ENCODE measurements around the gene ATF7IP. TPM values are rescaled to one million over a fixed set of nuclear protein-coding genes. Genes with fewer than 3 reads are reported as not detected.

Gene ATF7IP
- polyA plus RNA-seq, 4 donors, result 46.6 to 56.2 (median 53.8) TPM

DNA sequence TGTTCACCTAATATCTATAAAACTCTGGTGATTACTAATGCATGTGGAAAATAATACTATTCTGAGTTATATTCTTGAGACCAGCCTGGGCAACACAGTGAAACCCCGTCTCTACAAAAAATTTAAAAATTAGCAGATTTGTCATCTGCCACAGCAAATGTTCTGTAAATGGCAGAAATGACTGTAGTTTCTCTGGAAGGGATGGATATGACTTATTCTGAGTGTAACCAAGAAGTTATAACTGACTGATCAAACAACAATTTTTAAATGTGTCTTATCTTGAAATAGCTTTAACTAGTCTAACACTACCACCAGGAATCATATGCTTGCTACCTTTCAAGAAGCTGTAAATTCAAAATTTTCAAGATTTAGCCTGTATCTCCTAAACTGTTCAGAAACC is 113.5 kb downstream of the ATF7IP start:
- no peak for DNase-seq (ENCODE audit: low read depth in 4 of 4, low spot score in 2 of 4)

DNA sequence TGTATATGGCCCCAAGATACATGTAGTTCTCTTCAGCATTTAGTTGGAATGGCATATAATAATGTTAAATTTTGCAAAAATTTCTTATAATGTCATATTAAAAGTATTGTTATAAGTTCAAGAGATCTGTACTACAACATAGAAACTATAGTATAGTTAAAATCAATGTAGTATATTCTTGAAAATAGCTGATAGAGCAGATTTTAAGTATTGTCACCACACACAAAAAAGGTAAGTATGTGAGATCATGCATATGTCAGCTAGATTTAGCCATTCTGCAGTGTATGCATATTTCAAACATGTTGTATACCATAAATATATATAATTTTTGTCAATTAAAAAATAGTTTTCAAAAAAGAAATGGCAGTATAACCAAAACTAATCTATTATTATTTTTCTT is 115.7 kb downstream of the ATF7IP start:
- DNase-seq (ENCODE audit: low read depth in 4 of 4, low spot score in 2 of 4), result no peak

DNA sequence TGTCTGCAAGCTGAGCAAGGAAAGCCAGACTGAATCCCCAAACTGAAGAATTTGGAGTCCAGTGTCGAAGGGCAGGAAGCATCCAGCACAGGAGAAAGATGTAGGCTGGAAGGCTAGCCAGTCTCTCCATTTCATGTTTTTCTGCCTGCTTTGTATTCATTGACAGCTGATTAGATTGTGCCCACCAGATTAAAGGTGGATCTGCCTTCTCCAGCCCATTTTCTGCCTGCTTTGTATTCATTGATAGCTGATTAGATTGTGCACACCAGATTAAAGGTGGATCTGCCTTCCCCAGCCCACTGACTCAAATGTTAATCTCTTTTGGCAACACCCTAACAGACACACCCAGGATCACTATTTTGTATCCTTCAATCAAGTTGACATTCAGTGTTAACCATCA is 116.9 kb downstream of the ATF7IP start:
- DNase-seq (ENCODE audit: low read depth in 4 of 4, low spot score in 2 of 4), result no peak

DNA sequence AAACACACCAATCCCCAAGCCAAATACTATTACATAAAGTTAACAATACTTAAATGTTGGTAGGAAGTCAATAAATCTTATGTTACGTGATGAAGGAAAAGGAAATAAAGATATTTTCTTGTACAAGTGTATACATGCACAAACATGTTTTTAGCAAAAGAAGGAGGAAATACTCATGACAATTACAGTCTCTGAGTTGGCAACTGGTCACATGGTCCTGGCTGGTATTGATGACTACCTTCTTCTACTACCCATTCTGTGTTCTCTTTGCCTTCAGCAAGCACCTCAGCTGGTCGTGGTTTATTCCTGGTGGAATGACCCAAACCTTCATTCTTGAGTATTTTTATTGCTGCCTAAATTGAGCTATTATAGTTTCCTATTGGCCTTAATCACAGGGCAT is 117.4 kb downstream of the ATF7IP start:
- no peak for DNase-seq (ENCODE audit: low read depth in 4 of 4, low spot score in 2 of 4)

DNA sequence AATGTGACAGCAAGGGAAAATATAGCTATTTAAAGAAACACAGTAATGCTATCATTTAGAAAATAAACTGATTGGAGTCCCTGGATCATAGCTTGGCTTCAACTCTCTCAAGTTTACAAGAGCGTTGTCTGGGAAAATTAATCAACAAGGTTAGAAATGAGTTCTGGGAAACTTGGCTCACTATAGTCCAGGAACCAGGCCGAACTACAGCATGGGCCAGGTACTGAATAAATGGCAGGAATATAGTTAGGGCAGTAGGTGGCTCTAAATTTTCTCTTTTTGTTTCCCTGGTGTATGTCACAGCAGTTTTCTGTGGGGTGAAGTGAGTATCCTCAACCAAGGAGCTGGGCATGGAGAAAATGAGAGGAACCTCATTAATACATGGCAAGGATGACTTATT is 129.8 kb downstream of the ATF7IP start:
- no peak for DNase-seq (ENCODE audit: low read depth in 4 of 4, low spot score in 2 of 4)

DNA sequence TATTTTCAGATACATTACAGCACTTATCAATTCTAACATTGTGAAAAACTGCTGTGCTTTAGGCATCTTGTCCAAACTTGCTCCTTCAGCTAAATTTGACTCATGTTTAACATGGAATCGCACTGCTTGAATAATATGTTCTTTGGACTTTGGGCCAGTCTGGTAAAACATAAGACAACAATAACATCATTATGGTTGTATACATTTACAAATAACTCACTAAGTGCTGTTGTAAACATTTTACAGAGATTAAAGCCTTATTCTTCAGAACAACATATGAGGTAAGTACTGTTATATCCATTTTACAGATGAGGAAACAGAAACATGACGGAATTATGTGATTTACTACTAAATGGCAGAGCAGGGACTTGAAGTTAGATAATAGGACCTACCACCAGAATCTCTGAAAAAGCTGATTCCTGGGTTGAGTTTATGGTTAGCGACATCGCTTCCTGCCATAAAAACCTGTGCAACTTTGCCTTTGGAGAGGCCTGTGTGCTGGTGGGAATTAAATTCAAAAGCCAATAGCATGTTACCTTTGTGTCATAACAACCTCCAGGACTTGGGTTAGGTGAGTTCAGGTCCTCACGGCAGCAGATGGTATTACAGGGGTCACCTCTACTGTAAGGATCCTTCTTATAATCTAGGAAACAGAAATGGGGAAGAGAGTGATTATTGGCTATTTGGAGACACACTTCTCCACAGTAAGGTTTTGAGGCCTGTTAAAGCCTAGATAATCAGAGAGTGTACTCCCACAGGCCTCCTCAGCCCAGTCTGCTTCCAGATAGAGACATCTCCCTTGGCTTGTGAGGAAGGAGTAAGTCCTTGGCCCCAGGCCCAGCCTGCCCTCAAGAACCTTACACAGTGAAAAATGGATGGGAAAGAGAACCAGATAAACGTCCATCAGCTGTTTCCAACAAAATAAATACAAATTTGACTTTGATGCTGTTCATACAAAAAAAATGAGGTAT is 140.4 kb downstream of the ATF7IP start:
- DNase-seq (ENCODE audit: low read depth in 4 of 4, low spot score in 2 of 4), result no peak

DNA sequence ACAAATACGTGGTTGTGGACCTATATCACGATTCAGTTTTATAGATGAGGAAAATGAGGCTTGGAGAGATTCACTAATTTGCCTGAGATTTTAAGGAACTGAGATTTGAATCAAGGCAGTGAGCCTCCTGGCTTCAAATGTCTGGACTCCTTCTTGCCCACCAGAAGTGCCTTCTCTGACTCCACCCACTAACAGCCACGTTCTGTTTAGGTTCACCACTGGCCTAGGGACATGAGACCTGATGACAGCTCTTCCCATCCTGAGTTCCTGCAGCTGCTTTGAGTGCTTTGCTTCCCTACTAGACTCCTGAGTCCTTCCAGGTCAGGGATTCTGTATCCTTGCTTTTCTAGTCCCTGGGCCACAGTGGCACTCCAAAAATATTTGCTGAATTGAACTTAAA is 145.1 kb downstream of the ATF7IP start:
- no peak for DNase-seq (ENCODE audit: low read depth in 4 of 4, low spot score in 2 of 4)

DNA sequence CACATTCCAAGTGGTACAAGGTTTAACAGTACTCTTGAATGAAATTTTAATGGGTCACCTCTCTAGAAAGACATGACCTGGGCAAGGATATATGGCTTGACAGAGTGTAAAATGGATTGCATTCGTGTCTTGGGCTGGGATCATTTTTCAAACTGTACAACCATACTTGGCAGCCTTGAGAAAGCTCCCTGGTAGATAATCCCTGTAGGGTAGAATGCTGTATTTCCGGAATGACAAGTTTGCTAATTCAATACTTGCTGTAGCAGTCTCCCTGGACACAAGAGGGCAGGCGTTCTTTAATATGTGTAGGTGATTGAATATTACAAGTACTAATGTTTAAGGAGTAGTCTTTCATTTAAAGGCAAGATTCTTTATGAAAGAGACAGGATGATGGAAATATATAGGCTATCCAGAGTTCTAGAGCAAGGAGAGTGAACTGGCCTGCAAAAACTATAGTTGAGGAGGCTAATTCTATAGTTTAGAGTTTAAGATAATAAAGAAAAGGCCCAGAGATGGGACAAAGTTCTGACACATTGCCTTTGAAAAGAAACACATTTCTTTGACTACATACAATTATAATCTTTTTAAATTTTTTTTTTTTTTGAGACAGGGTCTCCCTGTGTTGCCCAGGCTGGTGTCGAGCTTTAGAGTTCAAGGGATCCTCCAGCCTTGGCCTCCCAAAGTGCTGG is 148.8 kb downstream of the ATF7IP start:
- DNase-seq (ENCODE audit: low read depth in 4 of 4, low spot score in 2 of 4), result peak; percentile 19 to 73 (median 48)

DNA sequence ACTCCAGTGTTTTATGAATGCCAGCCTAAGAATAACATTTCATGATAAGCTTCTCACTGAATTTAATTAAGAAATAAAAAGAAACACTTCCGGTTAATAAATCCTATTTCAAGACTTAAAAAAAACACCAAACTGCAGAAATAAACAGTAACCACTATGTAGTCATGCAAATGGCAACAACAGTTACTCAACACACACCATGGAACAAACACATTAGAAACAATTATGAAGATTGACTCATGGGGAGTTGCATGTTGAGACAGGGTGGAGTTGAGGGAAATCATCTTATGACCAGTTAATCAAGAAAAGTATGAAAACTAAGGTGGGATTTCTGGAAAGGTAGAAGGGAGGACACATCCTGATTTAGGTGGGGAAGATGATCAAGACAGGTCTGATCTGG is 149.5 kb downstream of the ATF7IP start:
- no peak for DNase-seq (ENCODE audit: low read depth in 4 of 4, low spot score in 2 of 4)

DNA sequence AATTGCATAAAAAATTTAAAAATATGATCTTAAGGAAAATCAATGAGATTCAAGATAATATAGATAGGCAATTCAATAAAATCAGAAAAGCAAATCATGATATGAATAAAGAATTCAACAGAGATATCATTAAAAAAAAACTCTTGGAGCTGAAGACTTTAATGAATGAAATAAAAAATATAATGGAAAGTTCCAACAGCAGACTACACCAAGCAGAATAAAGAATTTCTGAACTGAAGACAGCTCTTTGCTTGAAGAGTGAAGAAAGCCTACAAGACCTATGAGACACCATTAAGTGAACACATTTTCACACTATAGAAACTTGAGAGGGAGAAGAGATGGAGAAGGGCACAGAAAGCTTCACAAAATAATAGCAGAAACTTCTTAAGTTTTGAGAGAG is 156.3 kb downstream of the ATF7IP start:
- DNase-seq (ENCODE audit: low read depth in 4 of 4, low spot score in 2 of 4), result no peak

DNA sequence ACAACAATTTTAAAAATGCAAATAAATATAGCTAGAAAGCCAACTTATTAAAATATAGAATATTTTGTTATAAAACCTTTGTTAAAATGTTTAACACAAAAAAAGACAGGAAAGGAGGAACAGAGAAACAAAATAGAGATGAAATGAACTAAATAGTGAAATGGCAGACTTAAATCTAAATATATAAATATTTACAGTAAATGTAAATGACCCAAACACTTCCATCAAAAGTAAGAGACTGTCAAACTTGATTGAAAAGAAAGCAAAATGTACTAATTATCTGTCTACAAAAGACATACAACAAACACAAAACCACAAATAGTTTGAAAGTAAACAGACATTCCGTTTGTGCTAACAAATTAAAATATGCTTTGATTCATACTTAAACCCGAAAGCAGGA is 160.5 kb downstream of the ATF7IP start:
- DNase-seq (ENCODE audit: low read depth in 4 of 4, low spot score in 2 of 4), result no peak

DNA sequence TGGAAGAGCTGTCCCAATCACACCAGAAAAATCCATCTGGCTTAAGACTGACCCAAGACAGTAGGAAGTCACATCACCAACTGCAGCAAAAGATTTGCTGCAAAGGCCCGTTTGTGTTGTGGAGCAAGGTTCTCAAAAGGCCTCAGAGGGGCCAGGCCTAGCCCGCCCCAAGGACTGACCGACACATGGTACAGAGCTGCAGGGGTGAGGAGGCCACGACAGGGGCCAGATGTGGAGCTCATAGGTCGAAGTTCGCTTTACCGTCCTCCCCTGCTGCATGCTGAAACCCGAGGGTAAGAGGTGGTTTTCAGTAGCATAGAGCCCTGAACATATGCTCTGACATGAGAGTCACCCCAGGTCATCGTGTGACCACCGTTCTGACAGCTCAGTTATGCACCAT is 166.7 kb downstream of the ATF7IP start:
- DNase-seq (ENCODE audit: low read depth in 4 of 4, low spot score in 2 of 4), result no peak

DNA sequence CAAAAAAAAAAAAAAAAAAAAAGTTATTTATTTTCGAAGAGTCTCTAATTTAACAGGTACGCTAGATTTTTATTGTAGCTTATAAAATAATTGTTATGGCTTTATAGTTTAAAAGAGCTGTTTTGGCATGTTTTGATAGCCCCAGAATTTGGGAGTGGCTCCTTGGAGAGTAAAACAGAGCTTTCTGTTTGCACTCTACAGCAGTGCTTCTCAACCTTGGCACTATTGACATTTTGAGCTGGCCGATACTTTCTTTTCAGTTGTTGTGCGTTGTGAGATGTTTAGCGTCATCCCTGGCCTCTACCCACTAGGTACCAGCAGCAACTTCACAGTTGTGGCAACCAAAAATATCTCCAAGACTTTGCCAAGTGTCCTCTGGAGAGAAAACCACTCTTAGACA is 171.6 kb downstream of the ATF7IP start:
- DNase-seq (ENCODE audit: low read depth in 4 of 4, low spot score in 2 of 4), result no peak

DNA sequence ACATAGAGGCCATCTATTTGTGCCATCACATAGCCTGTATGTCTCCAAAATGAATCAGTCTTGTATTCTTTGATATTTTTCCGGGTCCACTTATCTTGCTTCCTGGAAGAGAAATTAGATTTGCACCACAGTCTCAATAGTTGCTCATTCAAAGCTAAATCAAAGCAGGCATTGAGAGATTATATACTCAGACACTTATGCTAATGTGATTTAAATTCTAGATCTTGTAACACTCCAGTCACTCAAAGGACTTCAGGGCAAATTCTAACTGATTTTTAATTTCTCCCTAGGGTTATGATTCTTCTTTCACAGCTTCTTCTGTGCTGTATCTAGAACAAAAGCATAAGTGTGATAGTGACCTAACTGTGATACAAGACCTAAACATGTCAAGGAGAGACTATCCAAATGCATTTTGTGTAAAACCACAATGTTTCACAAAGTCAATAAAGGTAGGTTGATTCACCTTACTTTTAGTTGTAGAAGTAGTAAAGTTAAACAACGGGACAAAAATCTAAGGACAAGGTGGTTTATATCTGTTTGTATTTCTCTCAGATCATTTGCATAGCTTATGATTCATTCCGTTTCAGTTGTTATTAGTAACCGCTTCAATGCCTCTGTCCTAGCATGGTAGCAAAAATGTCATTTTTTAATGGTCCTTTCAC is 175.4 kb downstream of the ATF7IP start:
- no peak for DNase-seq (ENCODE audit: low read depth in 4 of 4, low spot score in 2 of 4)

DNA sequence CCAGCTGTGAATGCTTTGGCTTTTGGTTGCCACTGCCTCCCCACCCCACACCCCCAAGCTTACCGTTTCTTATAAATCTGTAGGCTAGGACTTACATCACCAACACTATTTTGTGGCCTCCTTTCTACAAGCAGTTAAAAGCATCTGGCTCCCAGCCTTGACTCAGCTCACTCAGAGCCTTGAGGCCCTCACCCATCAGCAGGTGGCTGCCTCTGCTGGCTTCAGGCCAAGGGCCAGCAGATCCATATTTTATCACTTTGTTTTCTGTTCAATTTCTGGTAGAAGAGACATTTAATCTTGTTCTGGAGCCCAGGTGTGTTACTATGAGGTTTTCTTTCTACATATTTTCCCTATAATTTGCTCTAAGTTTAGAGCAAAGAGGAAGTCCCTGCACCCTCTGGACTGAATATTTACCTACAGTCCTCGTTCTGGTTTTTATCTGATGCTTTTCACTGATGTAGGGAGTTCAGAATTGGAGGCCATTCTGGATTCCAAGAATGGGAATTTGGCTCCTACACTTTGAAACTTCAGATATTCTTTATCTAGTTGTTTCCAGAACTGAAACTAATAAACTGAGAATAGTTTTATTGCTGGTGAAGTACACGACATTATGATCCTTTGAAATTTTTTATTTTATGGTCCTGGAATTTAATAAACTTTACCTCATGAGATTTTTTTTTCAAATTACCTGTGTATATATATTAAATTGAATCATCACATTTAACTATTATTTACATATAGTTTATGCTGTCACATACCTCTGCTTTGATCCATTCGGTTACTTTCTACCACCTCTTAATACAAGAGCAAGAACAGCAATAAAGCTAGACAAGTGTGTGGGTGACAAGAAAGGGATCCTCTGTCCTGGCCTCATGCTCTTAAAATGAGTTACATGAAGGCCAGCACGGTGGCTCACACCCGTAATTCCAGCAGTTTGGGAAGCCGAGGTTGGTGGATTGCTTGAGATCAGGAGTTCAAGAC is 180.0 kb downstream of the ATF7IP start:
- DNase-seq (ENCODE audit: low read depth in 4 of 4, low spot score in 2 of 4), result no peak

DNA sequence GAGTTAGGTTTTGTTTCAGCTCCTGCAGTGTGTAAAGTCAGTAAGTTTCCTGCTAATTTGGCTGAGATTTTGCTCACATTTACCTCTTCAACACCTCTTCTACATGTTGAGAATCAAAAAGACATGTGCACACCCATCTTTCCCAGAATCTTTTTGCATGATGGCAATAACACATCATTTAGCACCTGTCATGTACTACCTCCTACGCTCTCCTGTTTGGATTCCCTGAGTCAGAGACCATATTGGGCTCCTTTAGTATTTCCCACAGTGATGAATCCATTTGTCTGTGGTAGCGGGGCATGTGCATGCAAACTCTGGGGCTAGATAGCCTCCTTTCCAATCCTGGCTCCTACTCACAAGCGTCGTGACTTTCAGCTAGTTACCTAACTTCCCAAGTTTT is 182.1 kb downstream of the ATF7IP start:
- no peak for DNase-seq (ENCODE audit: low read depth in 4 of 4, low spot score in 2 of 4)

DNA sequence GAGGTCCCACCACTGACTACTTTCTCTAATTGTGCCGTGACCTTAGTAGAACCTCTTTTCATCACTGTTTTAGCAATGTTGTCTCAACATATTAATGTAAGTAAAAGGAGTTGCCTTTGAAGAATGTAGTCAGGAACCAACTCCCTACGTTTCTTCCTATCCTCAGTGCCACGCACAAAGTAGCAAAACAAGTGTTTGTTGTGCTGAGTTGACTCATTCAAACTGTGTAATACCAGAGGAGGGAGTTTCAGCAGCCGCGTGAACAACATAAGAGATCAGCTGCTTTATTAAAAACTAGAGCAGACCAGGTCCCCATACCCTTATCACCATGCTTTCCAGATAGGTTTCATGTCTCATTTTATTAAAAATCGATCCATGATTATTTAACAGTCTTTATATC is 183.1 kb downstream of the ATF7IP start:
- no peak for DNase-seq (ENCODE audit: low read depth in 4 of 4, low spot score in 2 of 4)
